ENCODE results near the gene PTGES2.
"Not testable (repeated sequence)": the region's sequence is repeated elsewhere in the genome, so short reads cannot be mapped to it uniquely, and the experiment has no call there.

GRCh38 chr9:128135561-128135960 is 8.0 kb upstream of the PTGES2 start:
- not testable (repeated sequence) for TF ChIP-seq EZH2 (IDR thresholded peaks at IDR 0.05; ENCODE audit: insufficient read depth, low read length); CTCF (IDR thresholded peaks at IDR 0.05; ENCODE audit: insufficient read depth, low read depth, low read length)
